Endodermal cell (in vitro differentiated cells): ENCODE data around the gene PARVA. TPM values are rescaled to one million over a fixed set of nuclear protein-coding genes. Genes with fewer than 3 reads are reported as not detected.

Experiments used
- DNase-seq: peaks from one replicate; pipeline ENCODE4 v3.0.0-alpha.2; 2017
- H3K27ac ChIP-seq: 2 replicates; pipeline ENCODE4 v1.5.1; 2013; ENCODE audit warnings: mild to moderate bottlenecking, low read depth, low read length, moderate library complexity
- H3K27me3 ChIP-seq: 2 replicates; pipeline ENCODE4 v1.6.1; 2013; ENCODE audit warnings: mild to moderate bottlenecking, low read length, moderate library complexity; ENCODE audit not compliant: insufficient read depth, control insufficient read depth, poor library complexity, severe bottlenecking
- H3K36me3 ChIP-seq: 2 replicates; pipeline ENCODE4 v1.7.0; 2013; ENCODE audit warnings: mild to moderate bottlenecking, low read length, moderate library complexity; ENCODE audit not compliant: control insufficient read depth, insufficient read depth
- H3K4me1 ChIP-seq: one replicate; pipeline ENCODE4 v1.7.0; 2013; ENCODE audit warnings: low read length; ENCODE audit not compliant: control insufficient read depth, insufficient read depth
- H3K4me3 ChIP-seq: 2 replicates; pipeline ENCODE4 v1.5.1; 2013; ENCODE audit warnings: mild to moderate bottlenecking, low read length, moderate library complexity
- H3K9ac ChIP-seq: 2 replicates; pipeline ENCODE4 v1.6.1; 2013; ENCODE audit warnings: mild to moderate bottlenecking, low read length, moderate library complexity; ENCODE audit not compliant: poor library complexity, severe bottlenecking; ENCODE audit errors: extremely low read depth
- H3K9me3 ChIP-seq: 2 replicates; pipeline ENCODE4 v1.6.1; 2013; ENCODE audit warnings: mild to moderate bottlenecking, low read length, moderate library complexity; ENCODE audit not compliant: control insufficient read depth
- H3K27ac Mint-ChIP-seq: 2 replicates; pipeline ENCODE4 v1.8.0; 2020; ENCODE audit warnings: mixed read lengths
- H3K27me3 Mint-ChIP-seq: 2 replicates; pipeline ENCODE4 v1.8.0; 2021; ENCODE audit warnings: mild to moderate bottlenecking, mixed read lengths; ENCODE audit not compliant: insufficient read depth
- H3K36me3 Mint-ChIP-seq: 2 replicates; pipeline ENCODE4 v1.8.0; 2020; ENCODE audit warnings: low read depth, mixed read lengths
- H3K4me1 Mint-ChIP-seq: 2 replicates; pipeline ENCODE4 v1.8.0; 2020; ENCODE audit warnings: mixed read lengths
- H3K4me3 Mint-ChIP-seq: 2 replicates; pipeline ENCODE4 v1.8.0; 2020; ENCODE audit warnings: mild to moderate bottlenecking, moderate library complexity, mixed read lengths
- H3K9me3 Mint-ChIP-seq: 2 replicates; pipeline ENCODE4 v1.8.0; 2020; ENCODE audit warnings: mild to moderate bottlenecking, mixed read lengths
- CTCF ChIP-seq: fragments of 200-600 bp; sonication (generic); conservative IDR thresholded peaks from 2 replicates; pipeline ENCODE4 v1.5.0; 2021; ENCODE audit warnings: antibody characterized with exemption, mild to moderate bottlenecking
- WGBS, 2 experiments: methylation state at CpG; one replicate each; pipeline versions ENCODE4 v1.1.5 to v1.1.7; 2013; ENCODE audit warnings: missing lambda C conversion rate in 2 of 2, mixed read lengths in 1 of 2; ENCODE audit not compliant: insufficient coverage in 1 of 2, insufficient read length in 1 of 2; 5-methylcytosine and 5-hydroxymethylcytosine counted together
- total RNA-seq, 2 donors: library from RNA; stranded (reverse); fragmentation: NEBNext Ultra II Directional in 1 of 2; extraction: Animal tissue kit (Norgen Biotek cat#: 25700) in 1 of 2; gene quantifications; 2 replicates in 1 of 2; 3 replicates in 1 of 2; pipeline ENCODE4 v1.2.1, GENCODE V29; 2021

The PARVA gene
- total RNA-seq, 2 donors from 2014 or later = 27.3 to 37.3 TPM

GRCh38 chr11:12330485-12331231, 46.7 kb upstream of the PARVA start:
- H3K4me1 Mint-ChIP-seq = no peaks in the 10 kb centered on the region
- H3K27me3 ChIP-seq = no peaks in the 10 kb centered on the region
- H3K27ac ChIP-seq = peak overlapping the region; percentile 8
- peak; percentile 63 for DNase-seq
- H3K27ac Mint-ChIP-seq = no peak overlapping the region
- H3K4me3 ChIP-seq = no peak overlapping the region
- WGBS, 2 experiments = 66 to 75% methylated on average over 4 to 7 of the region's 7 CpGs
- H3K4me1 ChIP-seq = no peaks in the 10 kb centered on the region
- H3K27me3 Mint-ChIP-seq = no peaks in the 10 kb centered on the region
- peaks cover 4% of the 10 kb centered on the region for H3K9me3 Mint-ChIP-seq
- peaks cover 9% of the 10 kb centered on the region for H3K9me3 ChIP-seq
- H3K36me3 Mint-ChIP-seq = no peaks in the 10 kb centered on the region
- no peak for TF ChIP-seq CTCF
- no peak overlapping the region for H3K9ac ChIP-seq
- no peak overlapping the region for H3K4me3 Mint-ChIP-seq
- no peaks in the 10 kb centered on the region for H3K36me3 ChIP-seq

DNA sequence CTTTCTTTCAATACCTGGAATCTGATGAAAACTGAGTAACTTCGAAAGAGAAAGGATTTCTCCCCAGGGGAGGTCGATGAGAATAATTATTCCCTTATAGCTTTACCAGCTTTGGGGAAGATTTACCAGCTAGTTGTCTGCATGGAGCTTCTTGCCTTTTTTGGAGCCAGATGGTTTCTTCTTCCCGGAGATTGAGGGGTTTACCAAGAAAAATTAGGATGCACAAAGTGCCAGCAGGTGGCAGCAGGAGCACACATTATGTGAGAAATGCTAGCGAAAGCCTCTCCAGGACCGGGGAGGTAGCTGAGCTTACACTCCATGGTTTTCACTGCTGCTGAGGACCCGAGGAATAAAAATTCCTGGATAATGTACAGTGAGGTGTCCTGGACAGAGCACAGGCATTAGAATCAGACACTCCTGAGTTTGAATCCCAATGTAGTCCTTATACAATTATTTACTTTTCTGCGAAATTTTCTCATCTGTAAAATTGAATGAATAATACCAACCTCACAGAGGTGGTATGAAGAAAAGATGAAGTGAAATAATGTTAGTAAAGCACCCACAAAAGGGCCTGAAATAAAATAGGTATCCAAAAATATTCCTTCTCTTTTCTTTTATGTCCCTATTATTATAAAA, 46.0 kb upstream of the PARVA start:
- Histone ChIP-seq H3K27ac (no peak overlapping the region), H3K4me3 (no peak overlapping the region), H3K36me3 (no peaks in the 10 kb centered on the region), H3K9ac (no peak overlapping the region), H3K9me3 (peaks cover 9% of the 10 kb centered on the region), H3K27me3 (no peaks in the 10 kb centered on the region), H3K4me1 (no peaks in the 10 kb centered on the region)
- peak; percentile 92 for TF ChIP-seq CTCF
- H3K4me3 Mint-ChIP-seq = no peak overlapping the region
- H3K27ac Mint-ChIP-seq = no peak overlapping the region
- no peaks in the 10 kb centered on the region for H3K27me3 Mint-ChIP-seq
- H3K36me3 Mint-ChIP-seq = no peaks in the 10 kb centered on the region
- 12 to 13% methylated on average over 5 to 6 of the region's 7 CpGs for WGBS, 2 experiments
- H3K9me3 Mint-ChIP-seq = peaks cover 9% of the 10 kb centered on the region
- no peaks in the 10 kb centered on the region for H3K4me1 Mint-ChIP-seq
- DNase-seq = peak; percentile 95

- peaks cover 12% of the 10 kb centered on the region for H3K27me3 ChIP-seq
- H3K4me3 ChIP-seq = no peak overlapping the region
- H3K4me1 ChIP-seq = no peaks in the 10 kb centered on the region
- H3K27me3 Mint-ChIP-seq = peaks cover 36% of the 10 kb centered on the region
- H3K36me3 Mint-ChIP-seq = peaks cover 2% of the 10 kb centered on the region
- no peak overlapping the region for H3K4me3 Mint-ChIP-seq
- H3K9ac ChIP-seq = no peak overlapping the region
- H3K9me3 ChIP-seq = peaks cover 13% of the 10 kb centered on the region
- no peak for DNase-seq
- H3K9me3 Mint-ChIP-seq = peaks cover 24% of the 10 kb centered on the region
- 80 to 81% methylated on average over 4 to 6 of the region's 6 CpGs for WGBS, 2 experiments
- no peaks in the 10 kb centered on the region for H3K36me3 ChIP-seq
- H3K27ac ChIP-seq = no peak overlapping the region
- TF ChIP-seq CTCF = no peak
- H3K4me1 Mint-ChIP-seq = peaks cover 12% of the 10 kb centered on the region
- no peak overlapping the region for H3K27ac Mint-ChIP-seq
These were observed 33.8 kb upstream of the PARVA start for GRCh38 chr11:12343526-12343925.
